ENCODE data around the gene DCDC2C. TPM values are rescaled to one million over a fixed set of nuclear protein-coding genes. Genes with fewer than 3 reads are reported as not detected.

Gene DCDC2C
- total RNA-seq, 1 experiment from 2014 or later: 0.43 TPM

GRCh38 chr2:3867469-3867868, 164.1 kb downstream of the DCDC2C start:
- CTCF ChIA-PET: no interaction called here
- BruUV-seq (replicated peaks): no TSS peak
- intact Hi-C loops (cut with micrococcal nuclease; ENCODE audit: unreplicated experiment): no loop called here
- Histone ChIP-seq H3K9me3 (ENCODE audit: low read depth, low read length, poor library complexity, severe bottlenecking) (no peaks in the 10 kb centered on the region), H3K27ac (ENCODE audit: low read depth, low read length, poor library complexity, severe bottlenecking) (no peak overlapping the region), H3K27me3 (replicated peaks; ENCODE audit: insufficient read depth, low read depth, low read length, poor library complexity) (no peaks in the 10 kb centered on the region), H3K4me1 (ENCODE audit: insufficient read depth, low read length, poor library complexity, severe bottlenecking) (no peaks in the 10 kb centered on the region), H3K36me3 (ENCODE audit: insufficient read depth, low read length, poor library complexity, severe bottlenecking) (no peaks in the 10 kb centered on the region), H3K4me3 (ENCODE audit: low read depth, low read length, poor library complexity, severe bottlenecking) (no peak overlapping the region)
- no peak for DNase-seq (ENCODE audit: low spot score)
- TF ChIP-seq CTCF (conservative IDR thresholded peaks at IDR 0.05; ENCODE audit: low read depth, low read length) (no peak), EZH2 (IDR thresholded peaks at IDR 0.05; ENCODE audit: borderline replicate concordance, low read depth, low read length, poor library complexity, severe bottlenecking) (no peak)
- POLR2A ChIA-PET (ENCODE audit: low non-redundant PET): no interaction called here

DNA sequence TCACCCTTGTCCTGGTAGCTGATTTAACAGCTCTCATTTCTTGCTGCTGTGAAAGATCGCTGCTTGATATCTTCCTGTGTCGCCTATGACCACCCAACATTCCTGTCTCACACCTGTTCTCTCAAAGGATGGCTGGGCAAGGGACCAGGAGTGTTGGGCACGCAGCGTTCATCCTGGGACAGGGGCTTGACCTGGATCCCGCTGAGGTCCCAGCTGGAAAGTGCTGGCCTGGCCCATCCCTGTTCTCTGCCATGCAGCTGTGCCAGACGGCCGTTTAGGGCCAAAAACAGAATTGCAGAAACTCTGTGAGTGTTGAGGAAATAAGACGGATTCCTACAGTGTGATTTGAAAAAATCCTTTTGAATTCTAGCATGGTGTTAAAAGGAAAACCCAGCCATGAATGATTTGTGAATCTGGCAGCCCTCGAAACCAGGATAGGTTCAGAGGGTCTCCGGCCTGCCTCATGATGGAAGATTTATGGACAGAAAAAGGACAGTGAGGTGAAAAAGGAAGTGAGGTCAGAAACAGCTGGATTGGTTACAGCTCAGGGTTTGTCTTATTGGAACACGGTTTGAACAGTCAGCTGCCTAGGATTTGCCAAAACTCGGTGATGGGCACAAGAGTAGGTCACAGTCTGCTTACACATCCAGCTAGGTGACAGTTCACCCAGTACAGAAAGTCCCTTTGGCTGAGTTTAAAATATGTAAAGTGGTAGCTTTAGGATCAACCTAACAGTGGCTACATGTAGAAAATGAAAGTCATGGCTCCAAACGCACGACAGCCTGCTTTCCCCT, 164.8 kb downstream of the DCDC2C start:
- BruUV-seq (replicated peaks): no TSS peak
- Histone ChIP-seq H3K36me3 (ENCODE audit: insufficient read depth, low read length, poor library complexity, severe bottlenecking) (no peaks in the 10 kb centered on the region), H3K27ac (ENCODE audit: low read depth, low read length, poor library complexity, severe bottlenecking) (no peak overlapping the region), H3K4me3 (ENCODE audit: low read depth, low read length, poor library complexity, severe bottlenecking) (no peak overlapping the region), H3K4me1 (ENCODE audit: insufficient read depth, low read length, poor library complexity, severe bottlenecking) (no peaks in the 10 kb centered on the region), H3K27me3 (replicated peaks; ENCODE audit: insufficient read depth, low read depth, low read length, poor library complexity) (no peaks in the 10 kb centered on the region), H3K9me3 (ENCODE audit: low read depth, low read length, poor library complexity, severe bottlenecking) (no peaks in the 10 kb centered on the region)
- no peak for DNase-seq (ENCODE audit: low spot score)
- TF ChIP-seq CTCF (conservative IDR thresholded peaks at IDR 0.05; ENCODE audit: low read depth, low read length): no peak
- TF ChIP-seq EZH2 (IDR thresholded peaks at IDR 0.05; ENCODE audit: borderline replicate concordance, low read depth, low read length, poor library complexity, severe bottlenecking): no peak
- intact Hi-C loops (cut with micrococcal nuclease; ENCODE audit: unreplicated experiment): no loop called here
- ChIA-PET CTCF (no interaction called here), POLR2A (ENCODE audit: low non-redundant PET) (no interaction called here)

DNA sequence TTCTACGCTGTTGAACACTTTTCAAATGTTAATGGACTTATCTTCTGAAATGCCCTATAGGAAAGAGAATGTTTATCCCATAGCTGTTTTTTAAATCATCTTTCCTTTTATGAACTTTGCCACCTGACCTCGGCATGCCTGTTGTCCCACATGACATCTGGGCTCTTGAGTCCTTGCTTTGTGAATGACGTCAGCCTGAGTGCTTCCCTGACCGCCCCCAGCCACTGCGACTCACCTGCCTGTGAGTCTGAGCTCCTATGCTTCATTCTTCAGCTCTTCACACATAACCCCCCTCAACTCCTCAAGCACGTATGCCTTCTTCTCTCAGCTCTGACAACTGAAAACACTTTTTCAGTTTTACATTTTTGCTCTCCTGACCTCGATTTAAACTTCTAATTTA, 166.8 kb downstream of the DCDC2C start:
- POLR2A ChIA-PET (ENCODE audit: low non-redundant PET): no interaction called here
- no TSS peak for BruUV-seq (replicated peaks)

More for the DNA sequence above, 166.8 kb downstream of the DCDC2C start:
- CTCF ChIA-PET: no interaction called here
- Histone ChIP-seq H3K27me3 (replicated peaks; ENCODE audit: insufficient read depth, low read depth, low read length, poor library complexity) (no peaks in the 10 kb centered on the region), H3K36me3 (ENCODE audit: insufficient read depth, low read length, poor library complexity, severe bottlenecking) (no peaks in the 10 kb centered on the region), H3K9me3 (ENCODE audit: low read depth, low read length, poor library complexity, severe bottlenecking) (no peaks in the 10 kb centered on the region), H3K4me1 (ENCODE audit: insufficient read depth, low read length, poor library complexity, severe bottlenecking) (no peaks in the 10 kb centered on the region), H3K27ac (ENCODE audit: low read depth, low read length, poor library complexity, severe bottlenecking) (no peak overlapping the region), H3K4me3 (ENCODE audit: low read depth, low read length, poor library complexity, severe bottlenecking) (no peak overlapping the region)
- intact Hi-C loops (cut with micrococcal nuclease; ENCODE audit: unreplicated experiment): no loop called here
- TF ChIP-seq EZH2 (IDR thresholded peaks at IDR 0.05; ENCODE audit: borderline replicate concordance, low read depth, low read length, poor library complexity, severe bottlenecking) (no peak), CTCF (conservative IDR thresholded peaks at IDR 0.05; ENCODE audit: low read depth, low read length) (no peak)
- no peak for DNase-seq (ENCODE audit: low spot score)

Measured in A673 (cell line).